Stimulated activated CD4-positive, alpha-beta T cell treated with anti-CD3 and anti-CD28 coated beads, Interleukin-1b, Interleukin-23, amount 100 ng/mL, for 24 hours (primary cell): Measurements from ENCODE around the gene ZNF431.
"Not testable (repeated sequence)": the region's sequence is repeated elsewhere in the genome, so short reads cannot be mapped to it uniquely, and the experiment has no call there.

Experiments
- DNase-seq, 4 experiments: peaks; one replicate each; pipeline ENCODE4 v3.0.0-alpha.2; 2020; ENCODE audit warnings: low read depth in 4 of 4, low spot score in 1 of 4

Gene ZNF431

DNA sequence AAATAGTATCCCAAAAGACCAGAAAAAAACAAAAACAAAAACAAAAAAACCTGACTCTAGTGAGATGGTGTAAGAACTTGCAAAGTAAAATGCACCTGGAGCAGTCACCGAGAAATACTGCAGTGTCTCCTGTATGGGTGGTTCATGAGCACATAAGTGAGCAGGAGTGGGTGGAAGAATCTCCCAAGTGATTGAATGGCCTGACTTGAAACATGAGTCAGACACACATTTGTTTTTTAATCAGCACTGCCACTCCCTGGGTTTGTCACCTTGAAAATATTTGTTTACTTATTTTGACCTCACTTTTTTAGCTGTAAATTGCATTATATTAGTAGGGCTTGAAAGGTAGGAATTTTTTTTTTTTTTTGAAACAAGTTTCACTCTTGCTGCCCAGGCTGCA is 2.0 kb downstream of the ZNF431 start:
- DNase-seq, result no peak

DNA sequence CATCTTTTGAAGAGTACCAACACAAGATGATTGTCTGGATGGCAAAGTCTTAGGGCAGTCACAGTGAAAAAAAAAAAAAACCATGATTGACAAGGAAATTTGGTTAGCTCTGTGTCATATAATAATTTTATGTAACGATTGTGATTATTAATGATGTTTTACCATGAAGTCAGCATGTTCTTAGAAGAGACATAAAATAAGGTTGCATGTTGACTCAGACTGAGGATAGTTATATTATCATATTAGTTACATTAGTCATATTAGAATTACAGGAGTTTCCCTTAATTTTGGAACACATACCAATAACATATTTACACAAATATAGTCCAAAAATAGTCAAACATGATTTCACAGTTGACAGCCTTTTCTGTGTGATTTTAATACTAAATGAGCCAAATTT is 5.7 kb downstream of the ZNF431 start:
- no peak for DNase-seq

DNA sequence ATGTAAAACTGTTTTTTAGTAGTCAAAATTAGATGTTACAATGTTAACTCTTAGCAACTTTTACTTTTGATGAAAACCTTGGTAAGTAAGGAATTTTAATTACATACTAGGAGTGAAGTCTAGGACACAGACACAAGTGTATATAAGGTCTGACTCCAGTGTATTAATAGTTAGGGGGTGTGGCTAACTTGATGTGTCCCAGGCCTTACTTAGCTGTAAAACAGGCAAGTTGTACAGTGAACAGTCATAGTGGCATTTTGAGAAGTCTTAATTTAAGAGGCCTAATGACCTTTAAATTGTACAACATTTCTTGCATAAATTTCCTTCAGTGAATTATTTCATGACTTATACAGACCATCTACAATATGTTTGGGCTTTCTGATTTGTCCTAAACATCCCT is 6.8 kb downstream of the ZNF431 start:
- no peak for DNase-seq

DNA sequence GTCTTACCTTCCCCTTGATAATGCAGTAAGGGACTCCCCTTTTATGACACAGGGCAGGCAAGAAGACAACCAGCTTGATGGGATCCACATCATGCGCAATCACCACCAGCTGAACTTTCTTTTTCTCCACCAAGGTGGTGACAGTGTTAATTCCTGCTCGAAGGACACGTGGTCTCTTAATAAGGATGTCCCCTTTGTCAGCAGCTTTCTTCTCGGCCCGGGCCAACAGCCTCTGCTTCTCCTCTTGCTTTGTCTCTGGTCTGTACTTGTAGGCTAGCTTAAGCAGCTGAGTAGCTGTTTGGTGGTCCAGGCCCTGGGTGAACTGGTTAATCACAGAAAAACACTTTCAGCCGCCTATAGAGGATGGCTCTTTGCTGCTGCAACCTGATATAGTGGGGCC is 8.0 kb downstream of the ZNF431 start:
- no peak for DNase-seq

DNA sequence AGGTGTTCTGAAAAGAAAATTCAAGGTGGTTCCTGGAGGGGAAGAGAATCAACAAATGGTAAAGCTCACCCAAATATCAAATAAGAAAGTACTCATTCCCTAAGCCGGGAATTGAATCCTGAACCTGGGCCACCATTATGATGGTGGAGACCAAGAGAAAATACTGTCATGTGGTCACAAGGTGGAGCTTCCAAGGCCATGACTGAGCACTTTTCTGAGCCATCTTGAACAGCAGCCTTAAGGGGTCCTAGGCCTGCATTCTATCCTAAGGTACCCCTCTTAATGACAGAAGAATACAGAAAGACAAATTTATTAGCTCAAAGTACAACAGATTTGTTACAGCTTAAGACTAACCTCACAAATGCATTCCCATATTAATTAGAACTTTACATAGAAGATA is 9.6 kb downstream of the ZNF431 start:
- DNase-seq, result no peak

DNA sequence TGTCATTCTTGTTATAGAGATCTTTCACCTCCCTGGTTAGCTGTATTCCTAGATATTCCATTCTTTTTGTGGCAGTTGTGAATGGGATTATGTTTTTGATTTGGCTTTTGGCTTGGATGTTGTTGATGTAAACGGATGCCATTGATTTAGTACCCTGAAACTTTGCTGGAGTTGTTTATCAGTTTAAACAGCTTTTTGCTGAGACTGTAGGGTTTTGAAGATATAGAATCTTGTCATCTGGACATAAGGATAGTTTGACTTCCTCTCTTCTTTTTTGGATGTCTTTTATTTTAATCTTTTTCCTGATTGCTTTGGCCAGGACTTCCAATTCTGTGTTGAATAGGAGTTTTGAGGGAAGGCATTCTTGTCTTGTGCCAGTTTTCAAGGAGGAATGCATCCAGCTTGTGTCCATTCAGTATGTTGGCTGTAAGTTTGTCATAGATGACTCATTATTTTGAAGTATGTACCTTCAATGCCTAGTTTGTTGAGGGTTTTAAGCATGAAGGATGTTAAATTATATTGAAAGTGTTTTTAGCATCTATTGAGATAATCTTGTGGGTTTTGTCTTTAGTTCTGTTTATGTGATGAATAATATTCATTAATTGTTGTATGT is 16.8 kb downstream of the ZNF431 start:
- no peak for DNase-seq

DNA sequence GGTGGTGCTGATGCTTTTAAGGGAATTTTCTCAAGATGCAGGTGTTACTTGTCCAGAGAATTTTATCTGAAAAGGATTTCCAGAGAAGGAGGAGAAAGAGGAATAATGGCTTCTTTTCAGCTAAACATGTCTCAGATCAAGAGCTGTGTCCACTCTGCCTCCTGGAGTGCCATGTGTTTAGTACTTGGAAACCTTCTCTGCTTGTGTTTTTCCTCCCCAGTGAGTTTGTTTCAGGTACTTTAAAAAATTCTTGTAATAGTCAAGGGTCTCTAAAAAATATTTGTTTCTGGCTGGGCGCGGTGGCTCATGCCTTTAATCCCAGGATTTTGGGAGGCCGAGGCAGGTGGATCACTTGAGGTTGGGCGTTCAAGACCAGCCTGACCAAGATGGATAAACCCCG is 22.7 kb downstream of the ZNF431 start:
- no peak for DNase-seq

DNA sequence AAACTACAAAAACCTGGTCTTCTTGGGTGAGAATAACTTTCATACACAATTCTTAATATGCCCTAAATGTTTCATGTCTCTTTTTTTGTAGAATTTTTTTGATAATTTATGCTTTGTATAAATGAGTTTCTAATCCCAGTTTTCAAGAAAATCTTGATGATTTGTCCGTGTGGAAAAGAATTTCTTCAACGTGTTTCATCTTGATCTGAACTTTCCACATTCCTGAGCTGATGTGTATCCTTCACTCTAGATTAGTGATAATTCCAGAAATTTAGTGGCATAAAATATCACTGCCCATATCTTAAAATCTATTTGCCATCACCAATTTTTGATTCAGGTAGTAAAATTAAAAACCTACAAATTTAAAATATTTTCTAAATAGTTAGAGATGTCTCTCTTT is 24.6 kb downstream of the ZNF431 start:
- DNase-seq, result no peak

DNA sequence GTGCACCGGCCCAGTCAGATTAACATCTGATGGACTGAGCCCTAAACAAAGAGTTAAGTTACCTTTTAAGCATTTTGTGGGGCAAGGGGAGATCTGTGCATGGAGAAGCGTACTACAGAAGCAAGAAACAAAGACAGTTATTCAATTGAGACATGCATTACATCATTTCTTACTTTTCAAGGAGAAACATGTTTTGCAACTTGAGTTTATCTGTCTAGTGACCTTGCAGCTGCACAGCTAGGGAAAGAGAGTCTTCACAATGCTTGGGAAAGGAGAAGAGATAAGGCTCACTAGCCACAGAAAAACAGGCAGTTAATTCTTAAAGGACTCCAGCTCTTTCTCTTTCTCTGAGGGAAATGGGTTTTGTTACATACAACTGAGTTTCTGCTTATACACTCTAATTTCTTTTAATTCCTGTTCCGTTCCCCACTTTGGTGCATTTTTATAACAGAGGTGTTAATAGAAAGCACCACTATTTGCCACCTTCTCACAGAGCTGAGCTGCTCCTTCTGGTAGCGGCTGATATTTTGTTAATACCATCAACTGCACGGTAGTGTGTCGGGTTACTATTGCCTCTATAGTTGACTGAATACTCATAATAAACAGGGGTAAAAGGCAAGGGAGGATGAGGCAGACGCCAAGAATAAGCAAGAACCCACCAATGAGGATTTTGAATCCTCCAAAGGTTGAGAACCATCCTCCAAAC is 55.9 kb downstream of the ZNF431 start:
- no peak for DNase-seq

DNA sequence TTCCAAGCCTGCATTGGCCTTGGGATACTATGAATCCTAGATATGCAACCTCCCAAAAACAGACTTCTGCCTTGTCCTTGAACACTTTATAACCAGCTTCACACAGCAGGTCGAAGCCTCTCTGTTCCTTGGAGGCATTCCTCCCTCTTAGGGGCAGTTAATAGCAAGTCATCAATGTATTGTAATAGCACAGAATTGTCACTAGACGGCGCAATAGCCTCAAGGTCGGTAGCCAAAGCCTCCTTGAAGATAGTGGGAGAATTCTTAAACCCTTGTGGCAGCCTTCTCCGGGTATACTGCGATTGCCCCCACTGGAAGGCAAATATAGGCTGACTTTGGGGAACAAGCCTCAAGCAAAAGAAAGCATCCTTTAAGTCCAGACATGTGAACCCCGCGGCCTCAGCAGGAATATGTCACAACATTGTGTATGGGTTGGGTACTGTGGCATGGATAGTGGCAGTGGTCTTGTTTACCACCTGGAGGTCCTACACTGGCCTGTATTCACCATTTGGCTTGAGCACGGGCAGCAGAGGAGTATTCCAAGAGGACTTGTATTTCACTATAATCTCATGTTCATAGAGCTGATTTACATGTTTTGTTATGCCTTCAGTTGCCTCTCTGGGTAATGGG is 61.1 kb downstream of the ZNF431 start:
- DNase-seq, result peak in 1 of 4 experiments; percentile 3

DNA sequence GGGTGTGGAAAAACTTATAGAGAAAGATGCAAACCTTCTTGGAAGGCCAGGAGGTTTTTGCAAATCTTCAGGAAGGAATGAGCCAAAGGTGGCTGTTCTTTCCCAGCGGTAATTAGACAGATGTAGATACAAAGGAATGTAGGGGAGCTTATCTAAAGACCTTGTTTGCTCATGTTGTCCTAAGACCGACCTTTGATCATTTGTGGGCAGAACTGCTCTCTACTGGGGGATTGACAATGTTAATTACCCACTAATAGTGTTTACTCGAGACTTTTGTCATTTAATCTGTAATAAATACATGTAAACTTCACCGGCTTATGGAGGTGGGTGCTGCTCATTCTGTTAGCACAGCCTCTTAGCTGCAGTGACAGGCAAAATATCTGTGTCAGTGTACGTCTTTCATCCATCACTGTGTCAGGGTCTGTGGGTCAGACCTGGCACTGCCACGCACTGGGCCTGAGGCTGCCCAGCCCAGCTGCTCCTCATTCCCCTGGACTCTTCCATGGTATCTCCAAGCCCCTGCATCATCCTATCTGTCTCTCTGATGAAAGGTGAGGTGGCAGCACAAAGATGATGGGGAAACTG is 68.3 kb downstream of the ZNF431 start:
- no peak for DNase-seq

DNA sequence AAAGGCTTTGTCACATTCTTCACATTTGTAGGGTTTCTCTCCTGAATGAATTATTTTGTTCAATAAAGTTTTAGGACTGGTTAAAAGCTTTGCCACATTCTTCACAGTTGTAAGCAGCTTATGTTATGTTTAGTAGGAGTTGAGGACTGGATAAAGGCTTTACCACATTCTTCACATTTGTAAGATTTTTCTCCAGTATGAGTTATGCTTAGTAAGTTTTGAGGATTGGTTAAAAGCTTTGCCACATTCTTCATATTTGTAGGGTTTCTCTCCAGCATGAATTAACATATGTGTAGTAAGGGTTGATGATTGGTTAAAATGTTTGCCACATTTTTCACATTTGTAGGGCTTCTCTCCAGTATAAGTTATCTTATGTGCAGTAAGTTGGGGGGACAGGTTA is 79.9 kb downstream of the ZNF431 start:
- no peak for DNase-seq

DNA sequence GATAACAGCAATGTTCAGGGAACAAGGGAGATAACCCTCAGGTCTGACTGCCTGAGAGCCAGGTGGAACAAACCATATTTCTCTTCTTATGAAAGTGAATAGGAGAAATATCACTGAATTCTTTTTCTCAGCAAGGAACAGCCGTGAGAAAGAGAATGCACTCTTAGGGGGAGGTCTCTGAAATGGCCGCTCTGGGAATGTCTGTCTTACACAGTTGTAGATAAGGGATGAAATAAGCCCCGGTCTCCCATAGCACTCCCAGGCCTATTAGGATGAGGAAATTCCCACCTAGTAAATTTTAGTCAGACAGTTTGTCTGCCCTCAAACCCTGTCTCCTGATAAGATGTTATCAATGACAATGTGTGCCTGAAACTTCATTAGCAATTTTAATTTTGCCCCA is 88.1 kb downstream of the ZNF431 start:
- DNase-seq, result not testable (repeated sequence)

DNA sequence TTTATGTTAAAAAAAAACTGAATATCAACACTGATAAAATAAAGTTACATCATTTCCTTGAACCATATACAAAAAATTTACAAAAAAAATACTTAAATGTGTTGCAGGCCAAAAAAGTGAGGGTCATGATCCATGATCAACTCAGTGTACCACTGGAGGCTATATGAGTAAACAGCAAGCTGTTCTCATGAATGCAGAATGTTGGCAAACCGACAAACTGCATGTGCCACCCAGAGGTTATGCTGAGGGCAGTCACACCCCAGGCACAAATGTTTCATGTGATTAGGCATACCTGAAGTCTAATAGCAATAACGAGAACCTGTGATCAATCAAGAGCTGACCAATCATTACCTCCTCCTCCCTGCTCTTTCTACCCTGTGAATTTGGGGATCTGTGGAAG is 91.9 kb downstream of the ZNF431 start:
- DNase-seq, result no peak

DNA sequence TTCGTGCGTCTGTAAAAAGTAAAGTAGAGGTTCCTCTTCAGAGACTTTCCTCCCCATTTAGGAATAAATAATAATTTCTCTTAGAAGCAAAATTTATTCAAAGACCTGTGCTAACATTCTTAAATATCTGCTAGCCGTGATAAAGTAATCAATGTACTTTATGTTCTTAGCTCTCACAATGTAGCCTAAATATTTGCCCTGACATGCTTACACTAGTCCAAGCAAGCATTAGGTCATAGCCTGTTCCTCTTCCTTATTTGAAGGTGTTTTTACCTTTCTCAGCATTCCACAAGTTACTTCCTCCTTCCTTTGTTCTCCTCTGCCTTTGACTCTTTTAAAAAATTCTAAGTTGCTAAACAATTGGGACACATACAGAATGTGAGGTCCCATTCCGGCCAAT is 94.9 kb downstream of the ZNF431 start:
- DNase-seq, result not testable (repeated sequence)

DNA sequence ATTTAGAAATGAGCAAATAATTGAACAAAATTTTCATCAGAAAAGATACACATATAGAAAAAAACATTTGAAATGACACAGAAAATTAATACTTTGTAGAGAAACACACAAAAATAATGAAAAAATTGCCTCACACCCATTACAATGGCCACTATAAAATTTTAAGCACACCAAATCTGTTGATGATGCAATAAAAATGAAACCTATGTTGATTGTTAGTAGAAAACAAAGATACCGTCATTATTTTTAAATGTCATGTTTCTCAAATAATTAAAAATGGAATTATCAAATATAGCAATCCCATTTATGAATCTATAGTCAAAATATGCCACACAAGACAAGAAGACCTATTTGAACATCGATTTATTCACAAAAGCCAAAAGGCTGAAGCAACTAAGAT is 96.8 kb downstream of the ZNF431 start:
- DNase-seq, result no peak
